Measurements from ENCODE around the gene PCDHB14.
"Not testable (repeated sequence)": the region's sequence is repeated elsewhere in the genome, so short reads cannot be mapped to it uniquely, and the experiment has no call there.

DNA sequence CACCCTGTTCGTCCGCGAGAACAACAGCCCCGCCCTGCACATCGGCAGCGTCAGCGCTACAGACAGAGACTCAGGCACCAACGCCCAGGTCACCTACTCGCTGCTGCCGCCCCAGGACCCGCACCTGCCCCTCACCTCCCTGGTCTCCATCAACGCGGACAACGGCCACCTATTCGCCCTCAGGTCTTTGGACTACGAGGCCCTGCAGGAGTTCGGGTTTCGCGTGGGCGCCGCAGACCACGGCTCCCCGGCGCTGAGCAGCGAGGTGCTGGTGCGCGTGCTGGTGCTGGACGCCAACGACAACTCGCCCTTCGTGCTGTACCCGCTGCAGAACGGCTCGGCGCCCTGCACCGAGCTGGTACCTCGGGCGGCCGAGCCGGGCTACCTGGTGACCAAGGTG lies 12.8 kb downstream of the PCDHB14 start:
- not testable (repeated sequence) for TF ChIP-seq POLR2A, POLR2AphosphoS5 (IDR thresholded peaks at IDR 0.05; ENCODE audit: low read depth, low read length)
